ENCODE data around the gene TMEM117.

Gene TMEM117

DNA sequence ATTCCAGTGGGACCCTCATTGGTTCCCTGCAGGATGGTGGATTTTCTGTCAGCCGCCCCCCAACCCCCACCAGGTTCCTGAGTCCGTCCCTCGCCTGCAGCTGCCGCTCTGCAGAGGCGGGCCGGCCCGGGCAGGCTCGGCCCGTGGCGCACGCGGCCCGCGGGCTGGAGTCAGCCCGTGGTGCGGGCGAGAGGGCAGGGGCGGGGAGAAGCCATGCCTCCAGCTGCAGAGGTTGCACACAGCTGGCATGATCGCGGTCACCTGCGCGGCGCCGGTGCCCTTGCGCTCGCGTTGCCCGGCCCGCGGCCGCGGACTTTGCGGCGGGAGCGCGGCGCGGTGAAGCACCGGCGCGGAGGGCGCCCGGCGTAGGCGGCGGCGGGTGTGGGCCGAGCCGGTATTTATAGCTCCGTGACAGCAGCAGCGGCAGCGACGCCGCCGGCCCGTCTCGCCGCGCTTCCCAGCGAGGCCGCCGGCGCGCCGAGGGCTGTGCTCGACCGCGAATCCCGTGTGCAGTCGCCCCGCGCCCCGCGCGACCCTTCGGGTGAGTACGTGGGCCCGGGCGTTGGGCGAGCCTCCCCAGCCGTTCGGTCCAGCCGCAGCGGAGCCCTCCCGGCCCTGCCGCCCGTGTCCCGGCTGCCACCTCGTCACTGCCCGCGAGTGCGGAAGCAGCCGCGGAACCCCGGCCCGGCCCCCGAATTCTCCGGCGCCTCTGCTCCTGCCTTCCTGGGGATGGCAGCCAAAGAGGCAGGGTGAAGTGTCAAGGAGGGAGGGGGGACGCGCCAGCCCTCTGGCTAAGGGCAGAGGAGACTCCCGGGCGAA is at the start of gene TMEM117:
TSS of gene TMEM117 (plus strand) at position 426 of the 819 bp plus-strand sequence.
- H3K4me3 ChIP-seq (ENCODE audit: low read length), result peak within 1 kb of the TSS; percentile 90
- peak within 1 kb of the TSS; percentile 88 for H3K4me2 ChIP-seq (ENCODE audit: low read length)
- H4K20me1 ChIP-seq (ENCODE audit: insufficient read depth, low read length), result no peaks in the 10 kb centered on the region
- H3K27ac ChIP-seq (ENCODE audit: low read length), result peak within 1 kb of the TSS; percentile 27
- TF ChIP-seq, protein P1, sequence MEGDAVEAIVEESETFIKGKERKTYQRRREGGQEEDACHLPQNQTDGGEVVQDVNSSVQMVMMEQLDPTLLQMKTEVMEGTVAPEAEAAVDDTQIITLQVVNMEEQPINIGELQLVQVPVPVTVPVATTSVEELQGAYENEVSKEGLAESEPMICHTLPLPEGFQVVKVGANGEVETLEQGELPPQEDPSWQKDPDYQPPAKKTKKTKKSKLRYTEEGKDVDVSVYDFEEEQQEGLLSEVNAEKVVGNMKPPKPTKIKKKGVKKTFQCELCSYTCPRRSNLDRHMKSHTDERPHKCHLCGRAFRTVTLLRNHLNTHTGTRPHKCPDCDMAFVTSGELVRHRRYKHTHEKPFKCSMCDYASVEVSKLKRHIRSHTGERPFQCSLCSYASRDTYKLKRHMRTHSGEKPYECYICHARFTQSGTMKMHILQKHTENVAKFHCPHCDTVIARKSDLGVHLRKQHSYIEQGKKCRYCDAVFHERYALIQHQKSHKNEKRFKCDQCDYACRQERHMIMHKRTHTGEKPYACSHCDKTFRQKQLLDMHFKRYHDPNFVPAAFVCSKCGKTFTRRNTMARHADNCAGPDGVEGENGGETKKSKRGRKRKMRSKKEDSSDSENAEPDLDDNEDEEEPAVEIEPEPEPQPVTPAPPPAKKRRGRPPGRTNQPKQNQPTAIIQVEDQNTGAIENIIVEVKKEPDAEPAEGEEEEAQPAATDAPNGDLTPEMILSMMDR (IDR thresholded peaks at IDR 0.05; ENCODE audit: low read depth, low read length), result no peak
- no peak for TF ChIP-seq EZH2phosphoT487 (IDR thresholded peaks at IDR 0.05; ENCODE audit: low read depth)
- H2AFZ ChIP-seq (ENCODE audit: low read depth, low read length), result peak within 1 kb of the TSS; percentile 91
- peaks cover 10% of the 10 kb centered on the region for H3K4me1 ChIP-seq (ENCODE audit: low read length)
- no peaks in the 10 kb centered on the region for H3K36me3 ChIP-seq (replicated peaks; ENCODE audit: low read depth, low read length)
- no peaks in the 10 kb centered on the region for H3K79me2 ChIP-seq (ENCODE audit: low read length)
- H3K9me3 ChIP-seq (ENCODE audit: insufficient read depth, low read length), result no peaks in the 10 kb centered on the region
- H3K9ac ChIP-seq (ENCODE audit: low read length), result peak within 1 kb of the TSS; percentile 82
- H3K27me3 ChIP-seq (ENCODE audit: low read depth, low read length), result no peaks in the 10 kb centered on the region

DNA sequence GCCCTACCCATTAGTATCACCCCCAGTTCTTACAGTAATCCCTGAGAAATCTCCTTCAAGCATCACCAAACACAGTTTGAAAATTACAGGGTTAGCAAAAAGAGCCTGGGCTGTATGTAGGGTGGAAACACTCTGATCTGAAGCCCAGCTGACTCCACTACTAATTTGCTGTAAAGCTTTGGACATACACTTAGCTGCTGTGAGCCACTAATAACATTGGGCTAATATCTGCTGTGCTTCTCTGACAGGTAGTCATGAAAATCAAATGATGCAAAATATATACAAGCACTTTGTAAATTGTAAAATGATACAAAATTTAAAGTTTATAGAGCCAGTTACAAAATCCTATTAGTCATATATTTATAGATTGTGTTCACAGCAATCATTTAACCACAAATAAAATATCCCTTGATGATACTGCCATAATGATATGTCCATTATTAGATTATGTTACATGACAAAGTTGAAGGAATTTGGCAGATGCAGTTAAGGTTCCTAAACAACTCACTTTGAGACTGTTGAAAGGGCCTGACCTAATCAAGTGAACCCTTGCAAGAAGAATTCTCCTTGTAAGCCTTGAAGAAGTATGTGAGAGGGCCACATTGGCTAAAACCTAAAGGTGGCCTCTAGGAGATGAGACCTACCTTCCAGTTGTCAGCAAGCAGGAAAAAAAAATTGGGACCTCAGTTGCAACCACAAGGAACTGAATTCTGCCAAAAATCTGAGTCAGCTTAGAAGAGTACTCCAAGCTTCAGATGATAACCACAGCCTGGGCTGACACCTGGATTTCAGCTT is 48.8 kb upstream of the TMEM117 start:
- H3K79me2 ChIP-seq (ENCODE audit: low read length), result no peaks in the 10 kb centered on the region
- TF ChIP-seq, protein P1 (IDR thresholded peaks at IDR 0.05; ENCODE audit: low read depth, low read length), result no peak
- no peak for TF ChIP-seq EZH2phosphoT487 (IDR thresholded peaks at IDR 0.05; ENCODE audit: low read depth)
- no peak overlapping the region for H2AFZ ChIP-seq (ENCODE audit: low read depth, low read length)
- H3K27ac ChIP-seq (ENCODE audit: low read length), result no peak overlapping the region
- H3K4me1 ChIP-seq (ENCODE audit: low read length), result no peaks in the 10 kb centered on the region
- no peaks in the 10 kb centered on the region for H3K27me3 ChIP-seq (ENCODE audit: low read depth, low read length)
- no peak overlapping the region for H3K4me3 ChIP-seq (ENCODE audit: low read length)
- no peaks in the 10 kb centered on the region for H4K20me1 ChIP-seq (ENCODE audit: insufficient read depth, low read length)
- H3K9me3 ChIP-seq (ENCODE audit: insufficient read depth, low read length), result no peaks in the 10 kb centered on the region
- no peak overlapping the region for H3K4me2 ChIP-seq (ENCODE audit: low read length)
- H3K36me3 ChIP-seq (replicated peaks; ENCODE audit: low read depth, low read length), result peaks cover 24% of the 10 kb centered on the region
- H3K9ac ChIP-seq (ENCODE audit: low read length), result no peak overlapping the region

DNA sequence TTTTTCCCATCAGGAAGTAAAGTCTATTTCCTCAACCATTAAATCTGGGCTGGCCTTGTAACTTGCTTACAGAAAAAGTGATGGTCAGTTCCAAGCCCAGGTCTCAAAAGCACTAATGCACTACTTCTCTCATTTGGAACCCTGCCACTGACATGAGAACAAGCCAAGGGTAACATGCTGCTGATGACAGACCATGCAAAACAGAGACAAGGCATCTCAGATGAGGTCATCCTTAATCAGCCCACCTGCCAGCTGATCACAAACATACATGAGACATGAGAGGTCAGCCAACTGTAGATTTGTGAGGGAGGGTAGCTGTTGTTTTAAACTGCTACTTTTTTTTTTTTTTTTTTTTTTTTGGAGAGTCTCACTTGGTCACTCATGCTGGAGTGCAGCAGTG is 45.9 kb upstream of the TMEM117 start:
- Histone ChIP-seq H3K9ac (ENCODE audit: low read length) (no peak overlapping the region), H3K27me3 (ENCODE audit: low read depth, low read length) (no peaks in the 10 kb centered on the region), H4K20me1 (ENCODE audit: insufficient read depth, low read length) (no peaks in the 10 kb centered on the region), H3K36me3 (replicated peaks; ENCODE audit: low read depth, low read length) (peaks cover 21% of the 10 kb centered on the region), H3K4me1 (ENCODE audit: low read length) (no peaks in the 10 kb centered on the region), H3K4me2 (ENCODE audit: low read length) (no peak overlapping the region), H3K9me3 (ENCODE audit: insufficient read depth, low read length) (no peaks in the 10 kb centered on the region), H3K27ac (ENCODE audit: low read length) (no peak overlapping the region), H2AFZ (ENCODE audit: low read depth, low read length) (no peak overlapping the region), H3K4me3 (ENCODE audit: low read length) (no peak overlapping the region), H3K79me2 (ENCODE audit: low read length) (no peaks in the 10 kb centered on the region)
- no peak for TF ChIP-seq EZH2phosphoT487 (IDR thresholded peaks at IDR 0.05; ENCODE audit: low read depth)
- TF ChIP-seq, protein P1 (IDR thresholded peaks at IDR 0.05; ENCODE audit: low read depth, low read length), result no peak

DNA sequence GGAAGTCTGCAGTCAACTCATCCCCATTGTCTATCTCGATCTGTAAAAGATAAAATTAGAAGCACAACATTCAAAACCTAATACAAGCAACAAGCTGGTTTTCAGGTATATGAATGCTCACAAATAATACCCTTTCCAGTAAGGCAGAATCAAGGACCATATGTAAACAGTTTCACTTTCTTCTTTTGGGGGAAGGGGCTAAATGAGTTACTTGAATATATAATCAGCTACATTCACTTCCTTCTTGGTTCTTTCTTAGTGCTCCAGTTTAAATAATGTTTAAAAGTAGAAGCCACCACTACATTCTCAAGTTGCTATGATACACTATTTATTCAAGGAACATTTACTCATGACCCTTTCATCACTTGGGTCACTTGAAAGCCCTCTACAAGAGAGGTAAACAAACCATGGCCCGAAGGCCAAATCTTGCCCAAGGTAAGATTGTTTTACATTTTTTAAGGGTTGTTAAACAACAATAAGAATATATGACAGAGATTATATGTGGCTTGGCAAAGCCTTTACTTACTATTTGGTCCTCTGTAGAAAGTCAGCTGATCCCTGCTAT is 40.1 kb upstream of the TMEM117 start:
- peak overlapping the region; percentile 80 for H3K27ac ChIP-seq (ENCODE audit: low read length)

More for the DNA sequence above, 40.1 kb upstream of the TMEM117 start:
- no peaks in the 10 kb centered on the region for H3K9me3 ChIP-seq (ENCODE audit: insufficient read depth, low read length)
- H3K9ac ChIP-seq (ENCODE audit: low read length), result no peak overlapping the region
- H4K20me1 ChIP-seq (ENCODE audit: insufficient read depth, low read length), result no peaks in the 10 kb centered on the region
- no peak overlapping the region for H2AFZ ChIP-seq (ENCODE audit: low read depth, low read length)
- H3K27me3 ChIP-seq (ENCODE audit: low read depth, low read length), result no peaks in the 10 kb centered on the region
- peaks cover 34% of the 10 kb centered on the region for H3K36me3 ChIP-seq (replicated peaks; ENCODE audit: low read depth, low read length)
- peak overlapping the region; percentile 22; the same call in 1 of the 2 replicates for H3K4me3 ChIP-seq (ENCODE audit: low read length)
- TF ChIP-seq, protein P1 (IDR thresholded peaks at IDR 0.05; ENCODE audit: low read depth, low read length), result no peak
- no peak for TF ChIP-seq EZH2phosphoT487 (IDR thresholded peaks at IDR 0.05; ENCODE audit: low read depth)
- H3K4me2 ChIP-seq (ENCODE audit: low read length), result peak overlapping the region; percentile 59
- no peaks in the 10 kb centered on the region for H3K79me2 ChIP-seq (ENCODE audit: low read length)
- peaks cover 24% of the 10 kb centered on the region for H3K4me1 ChIP-seq (ENCODE audit: low read length)
